HG03196 (cell line): Measurements from ENCODE around the gene DAPK3.

Experiments
- ATAC-seq: cut with Tn5 transposase; IDR thresholded peaks from one replicate; pipeline ENCODE4 v1.9.1; 2021; ENCODE audit not compliant: unreplicated experiment

The DAPK3 gene

GRCh38 chr19:3919793-3920192 is 51.1 kb downstream of the DAPK3 start:
- no peak for ATAC-seq

DNA sequence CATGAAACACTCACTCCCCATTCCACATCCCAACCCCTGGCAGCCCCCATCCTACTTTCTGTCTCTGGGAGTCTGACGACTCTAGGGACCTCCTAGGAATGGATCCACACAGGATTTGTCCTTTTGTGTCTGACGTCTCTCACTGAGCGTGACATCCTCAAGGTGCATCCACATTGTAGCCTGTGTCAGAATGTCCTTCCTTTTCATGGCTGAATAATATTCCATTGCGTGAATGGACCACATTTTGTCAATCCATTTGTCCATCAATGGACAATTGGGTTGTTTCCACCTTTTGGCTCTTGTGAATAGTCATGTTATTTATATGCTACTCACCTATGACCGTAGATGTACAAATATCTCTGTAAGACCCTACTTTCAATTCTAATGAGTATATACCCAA is 54.9 kb downstream of the DAPK3 start:
- ATAC-seq, result no peak

- ATAC-seq, result no peak
Observed at GRCh38 chr19:3914199-3914598, 56.7 kb downstream of the DAPK3 start.

DNA sequence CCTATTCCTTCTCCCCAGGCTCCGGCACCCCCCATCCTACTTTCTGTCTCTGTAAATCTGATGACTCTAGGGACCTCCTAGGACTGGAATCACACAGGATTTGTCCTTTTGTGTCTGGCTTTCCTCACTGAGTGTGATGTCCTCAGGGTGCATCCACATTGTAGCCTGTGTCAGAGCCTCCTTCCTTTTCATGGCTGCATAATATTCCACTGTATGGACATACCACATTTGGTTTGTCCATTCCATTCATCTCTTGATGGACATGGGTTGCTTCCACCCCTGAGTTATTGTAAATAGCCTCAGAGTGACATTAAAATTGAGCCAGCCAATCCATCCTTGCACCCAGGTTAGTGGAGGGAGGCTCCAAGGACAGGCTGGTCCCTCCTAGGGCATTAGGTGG is 60.8 kb downstream of the DAPK3 start:
- no peak for ATAC-seq
